ENCODE data around the gene CTAGE9. TPM values are rescaled to one million over a fixed set of nuclear protein-coding genes. Genes with fewer than 3 reads are reported as not detected.

The CTAGE9 gene
- total and polyA plus RNA-seq, 2 donors (not counting 1 experiment from before 2014, with no cell fraction given), result not detected

DNA sequence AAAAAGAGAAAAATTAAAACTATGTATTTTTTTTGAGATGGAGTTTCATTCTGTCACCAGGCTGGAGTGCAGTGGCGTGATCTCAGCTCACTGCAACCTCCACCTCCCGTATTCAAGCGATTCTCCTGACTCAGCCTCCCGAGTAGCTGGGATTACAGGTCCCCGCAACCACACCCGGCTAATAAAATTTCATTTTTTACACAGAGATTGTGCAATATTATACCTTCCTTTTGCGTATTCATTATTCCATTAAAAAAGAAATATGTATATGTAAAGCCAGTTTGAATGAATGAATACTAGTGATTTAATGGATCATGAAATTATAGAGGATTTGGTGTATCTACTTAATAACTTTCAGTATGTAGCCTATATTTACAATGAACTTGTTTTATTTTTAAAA is 38.2 kb upstream of the CTAGE9 start:
- Mint-ChIP-seq H3K27ac (no peak overlapping the region), H3K4me1 (no peaks in the 10 kb centered on the region), H3K4me3 (no peak overlapping the region), H3K27me3 (peaks cover 11% of the 10 kb centered on the region), H3K9me3 (ENCODE audit: insufficient read depth) (no peaks in the 10 kb centered on the region)
- ChIA-PET POLR2A (no interaction called here), CTCF (no interaction called here)
- Histone ChIP-seq H3K4me3 (ENCODE audit: control extremely low read depth in 1 of 5, extremely low read depth in 1 of 5, insufficient read depth in 1 of 5, low read depth in 2 of 5, low read length in 4 of 5) (no peak overlapping the region), H4K20me1 (ENCODE audit: control insufficient read depth, insufficient read depth, low read length, poor library complexity, severe bottlenecking) (no peaks in the 10 kb centered on the region), H3K9ac (ENCODE audit: low read length) (no peak overlapping the region), H3K79me2 (ENCODE audit: control insufficient read depth, insufficient read depth, low read length) (no peaks in the 10 kb centered on the region), H3K27ac (ENCODE audit: low read length in 2 of 2) (no peak overlapping the region), H3K36me3 (replicated peaks in 1 of 2; ENCODE audit: control extremely low read depth in 1 of 2, control insufficient read depth in 1 of 2, extremely low read depth in 1 of 2, insufficient read depth in 2 of 2, low read length in 1 of 2) (no peaks in the 10 kb centered on the region), H3K9me3 (ENCODE audit: control extremely low read depth in 1 of 3, control insufficient read depth in 2 of 3, insufficient read depth in 1 of 3, low read length in 2 of 3) (peaks cover 0 to 3% (median 0%) of the 10 kb centered on the region in 3 donors), H2AFZ (ENCODE audit: insufficient read depth, low read depth, low read length, poor library complexity, severe bottlenecking) (no peak overlapping the region), H3K27me3 (replicated peaks in 1 of 4; ENCODE audit: control extremely low read depth in 1 of 4, control insufficient read depth in 3 of 4, insufficient read depth in 4 of 4, low read length in 3 of 4) (peaks cover 0 to 4% (median 0%) of the 10 kb centered on the region in 4 experiments), H3K4me2 (replicated peaks; ENCODE audit: low read depth, low read length, poor library complexity, severe bottlenecking) (no peak overlapping the region), H3K4me1 (ENCODE audit: control insufficient read depth in 2 of 2, insufficient read depth in 2 of 2, low read length in 2 of 2) (no peaks in the 10 kb centered on the region)
- 96% methylated on average over 3 of the region's 7 CpGs for WGBS (ENCODE audit: insufficient coverage)
- intact Hi-C loops (cut with micrococcal nuclease), result no loop called here
- TF ChIP-seq EZH2 (IDR thresholded peaks at IDR 0.05; ENCODE audit: borderline replicate concordance, insufficient read depth, low read depth, low read length, poor library complexity, severe bottlenecking), result no peak
- TF ChIP-seq, protein P1, sequence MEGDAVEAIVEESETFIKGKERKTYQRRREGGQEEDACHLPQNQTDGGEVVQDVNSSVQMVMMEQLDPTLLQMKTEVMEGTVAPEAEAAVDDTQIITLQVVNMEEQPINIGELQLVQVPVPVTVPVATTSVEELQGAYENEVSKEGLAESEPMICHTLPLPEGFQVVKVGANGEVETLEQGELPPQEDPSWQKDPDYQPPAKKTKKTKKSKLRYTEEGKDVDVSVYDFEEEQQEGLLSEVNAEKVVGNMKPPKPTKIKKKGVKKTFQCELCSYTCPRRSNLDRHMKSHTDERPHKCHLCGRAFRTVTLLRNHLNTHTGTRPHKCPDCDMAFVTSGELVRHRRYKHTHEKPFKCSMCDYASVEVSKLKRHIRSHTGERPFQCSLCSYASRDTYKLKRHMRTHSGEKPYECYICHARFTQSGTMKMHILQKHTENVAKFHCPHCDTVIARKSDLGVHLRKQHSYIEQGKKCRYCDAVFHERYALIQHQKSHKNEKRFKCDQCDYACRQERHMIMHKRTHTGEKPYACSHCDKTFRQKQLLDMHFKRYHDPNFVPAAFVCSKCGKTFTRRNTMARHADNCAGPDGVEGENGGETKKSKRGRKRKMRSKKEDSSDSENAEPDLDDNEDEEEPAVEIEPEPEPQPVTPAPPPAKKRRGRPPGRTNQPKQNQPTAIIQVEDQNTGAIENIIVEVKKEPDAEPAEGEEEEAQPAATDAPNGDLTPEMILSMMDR (IDR thresholded peaks at IDR 0.05), result no peak
- DNase-seq (no peak), ATAC-seq (ENCODE audit: low read depth) (no peak)

DNA sequence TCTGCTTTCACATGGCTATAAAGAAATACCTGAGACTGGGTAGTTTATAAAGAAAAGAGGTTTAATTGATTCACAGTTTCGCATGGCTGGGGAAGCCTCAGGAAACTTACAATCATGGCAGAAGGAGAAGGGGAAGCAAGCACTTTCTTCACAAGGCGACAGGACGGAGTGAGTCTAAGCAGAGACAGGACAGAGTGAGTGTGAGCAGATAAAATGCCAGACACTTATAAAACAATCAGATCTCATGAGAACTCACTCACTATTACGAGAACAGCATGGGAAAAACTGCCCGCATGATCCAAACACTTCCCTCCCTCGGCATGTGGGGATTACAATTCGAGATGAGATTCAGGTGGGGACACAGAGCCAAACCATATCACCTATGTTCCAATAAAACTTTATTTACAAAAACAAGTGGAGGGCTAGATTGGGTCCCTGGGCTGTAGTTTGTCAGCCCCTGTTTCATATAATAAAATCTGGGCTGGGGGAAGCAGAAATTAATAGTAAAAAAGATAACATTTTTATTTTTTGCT is 37.1 kb upstream of the CTAGE9 start:
- no peak for DNase-seq
- H3K4me2 ChIP-seq (replicated peaks; ENCODE audit: low read depth, low read length, poor library complexity, severe bottlenecking), result no peak overlapping the region
- H2AFZ ChIP-seq (ENCODE audit: insufficient read depth, low read depth, low read length, poor library complexity, severe bottlenecking), result no peak overlapping the region
- H4K20me1 ChIP-seq (ENCODE audit: control insufficient read depth, insufficient read depth, low read length, poor library complexity, severe bottlenecking), result no peaks in the 10 kb centered on the region
- Mint-ChIP-seq H3K27ac (no peak overlapping the region), H3K27me3 (peaks cover 6% of the 10 kb centered on the region), H3K4me3 (no peak overlapping the region), H3K4me1 (no peaks in the 10 kb centered on the region), H3K9me3 (ENCODE audit: insufficient read depth) (no peaks in the 10 kb centered on the region)
- no peak for ATAC-seq (ENCODE audit: low read depth)
- H3K4me3 ChIP-seq (ENCODE audit: control extremely low read depth in 1 of 5, extremely low read depth in 1 of 5, insufficient read depth in 1 of 5, low read depth in 2 of 5, low read length in 4 of 5), result no peak overlapping the region
- WGBS (ENCODE audit: insufficient coverage), result 83% methylated on average over 2 of the region's 7 CpGs
- no peak overlapping the region for H3K9ac ChIP-seq (ENCODE audit: low read length)
- H3K4me1 ChIP-seq (ENCODE audit: control insufficient read depth in 2 of 2, insufficient read depth in 2 of 2, low read length in 2 of 2), result no peaks in the 10 kb centered on the region
- CTCF ChIA-PET, result no interaction called here
- TF ChIP-seq EZH2 (IDR thresholded peaks at IDR 0.05; ENCODE audit: borderline replicate concordance, insufficient read depth, low read depth, low read length, poor library complexity, severe bottlenecking), result no peak
- TF ChIP-seq, protein P1 (IDR thresholded peaks at IDR 0.05), result no peak
- no peak overlapping the region for H3K27ac ChIP-seq (ENCODE audit: low read length in 2 of 2)
- POLR2A ChIA-PET, result no interaction called here
- peaks cover 0 to 4% (median 0%) of the 10 kb centered on the region in 4 experiments for H3K27me3 ChIP-seq (replicated peaks in 1 of 4; ENCODE audit: control extremely low read depth in 1 of 4, control insufficient read depth in 3 of 4, insufficient read depth in 4 of 4, low read length in 3 of 4)
- H3K9me3 ChIP-seq (ENCODE audit: control extremely low read depth in 1 of 3, control insufficient read depth in 2 of 3, insufficient read depth in 1 of 3, low read length in 2 of 3), result peaks cover 0 to 2% (median 0%) of the 10 kb centered on the region in 3 donors
- no peaks in the 10 kb centered on the region for H3K79me2 ChIP-seq (ENCODE audit: control insufficient read depth, insufficient read depth, low read length)
- intact Hi-C loops (cut with micrococcal nuclease), result no loop called here
- no peaks in the 10 kb centered on the region for H3K36me3 ChIP-seq (replicated peaks in 1 of 2; ENCODE audit: control extremely low read depth in 1 of 2, control insufficient read depth in 1 of 2, extremely low read depth in 1 of 2, insufficient read depth in 2 of 2, low read length in 1 of 2)
